CD4-positive, alpha-beta T cell treated with Interleukin-2 at 100 ng/mL for 4 hours (primary cell): ENCODE results near the gene CROCC2.

Experiments
- DNase-seq: peaks from one replicate; pipeline ENCODE4 v3.0.0-alpha.2; 2020; ENCODE audit warnings: low spot score

Gene CROCC2

GRCh38 chr2:240956171-240956934, 50.2 kb downstream of the CROCC2 start:
- DNase-seq = no peak

- no peak for DNase-seq
Observed at GRCh38 chr2:240956935-240957655, 51.0 kb downstream of the CROCC2 start.

- no peak for DNase-seq
Observed at GRCh38 chr2:240957656-240958365, 51.7 kb downstream of the CROCC2 start.

GRCh38 chr2:240958366-240959213, 52.5 kb downstream of the CROCC2 start:
- DNase-seq = no peak

GRCh38 chr2:240959214-240959940, 53.2 kb downstream of the CROCC2 start:
- DNase-seq = no peak

- DNase-seq = no peak
Observed at GRCh38 chr2:240959941-240960308, 53.8 kb downstream of the CROCC2 start.

GRCh38 chr2:240960309-240960970, 54.3 kb downstream of the CROCC2 start:
- no peak for DNase-seq

GRCh38 chr2:240960971-240961876, 55.1 kb downstream of the CROCC2 start:
- no peak for DNase-seq

GRCh38 chr2:240961910-240962299, 55.8 kb downstream of the CROCC2 start:
- no peak for DNase-seq

GRCh38 chr2:240962300-240963064, 56.3 kb downstream of the CROCC2 start:
- no peak for DNase-seq

GRCh38 chr2:240963065-240963867, 57.1 kb downstream of the CROCC2 start:
- no peak for DNase-seq

- no peak for DNase-seq
Observed at GRCh38 chr2:240963868-240964703, 58.0 kb downstream of the CROCC2 start.

- no peak for DNase-seq
Observed at GRCh38 chr2:240964704-240965295, 58.7 kb downstream of the CROCC2 start.

GRCh38 chr2:240965296-240965904, 59.3 kb downstream of the CROCC2 start:
- DNase-seq = no peak

GRCh38 chr2:240965905-240966456, 59.8 kb downstream of the CROCC2 start:
- no peak for DNase-seq

GRCh38 chr2:240966457-240966905, 60.3 kb downstream of the CROCC2 start:
- no peak for DNase-seq
